Measurements from ENCODE around the gene CCDC146. TPM values are rescaled to one million over a fixed set of nuclear protein-coding genes. Genes with fewer than 3 reads are reported as not detected.
"Not testable (repeated sequence)": the region's sequence is repeated elsewhere in the genome, so short reads cannot be mapped to it uniquely, and the experiment has no call there.

Gene CCDC146, protein sequence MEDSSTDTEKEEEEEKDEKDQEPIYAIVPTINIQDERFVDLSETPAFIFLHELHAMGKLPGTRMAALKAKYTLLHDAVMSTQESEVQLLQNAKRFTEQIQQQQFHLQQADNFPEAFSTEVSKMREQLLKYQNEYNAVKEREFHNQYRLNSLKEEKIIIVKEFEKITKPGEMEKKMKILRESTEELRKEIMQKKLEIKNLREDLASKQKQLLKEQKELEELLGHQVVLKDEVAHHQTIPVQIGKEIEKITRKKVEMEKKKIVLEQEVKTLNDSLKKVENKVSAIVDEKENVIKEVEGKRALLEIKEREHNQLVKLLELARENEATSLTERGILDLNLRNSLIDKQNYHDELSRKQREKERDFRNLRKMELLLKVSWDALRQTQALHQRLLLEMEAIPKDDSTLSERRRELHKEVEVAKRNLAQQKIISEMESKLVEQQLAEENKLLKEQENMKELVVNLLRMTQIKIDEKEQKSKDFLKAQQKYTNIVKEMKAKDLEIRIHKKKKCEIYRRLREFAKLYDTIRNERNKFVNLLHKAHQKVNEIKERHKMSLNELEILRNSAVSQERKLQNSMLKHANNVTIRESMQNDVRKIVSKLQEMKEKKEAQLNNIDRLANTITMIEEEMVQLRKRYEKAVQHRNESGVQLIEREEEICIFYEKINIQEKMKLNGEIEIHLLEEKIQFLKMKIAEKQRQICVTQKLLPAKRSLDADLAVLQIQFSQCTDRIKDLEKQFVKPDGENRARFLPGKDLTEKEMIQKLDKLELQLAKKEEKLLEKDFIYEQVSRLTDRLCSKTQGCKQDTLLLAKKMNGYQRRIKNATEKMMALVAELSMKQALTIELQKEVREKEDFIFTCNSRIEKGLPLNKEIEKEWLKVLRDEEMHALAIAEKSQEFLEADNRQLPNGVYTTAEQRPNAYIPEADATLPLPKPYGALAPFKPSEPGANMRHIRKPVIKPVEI
- 1.9 TPM for total RNA-seq

- DNase-seq (ENCODE audit: low read depth in 2 of 3, low spot score in 2 of 3) = peak; percentile 80 to 99 (median 98)
Observed at GRCh38 chr7:77121860-77122681, at the start of gene CCDC146. CCDC146 (plus strand) TSS chr7:77122615; CDS start chr7:77167669, 45,054 bp downstream.

GRCh38 chr7:77074786-77075396, 47.5 kb upstream of the CCDC146 start:
- not testable (repeated sequence) for DNase-seq (ENCODE audit: low read depth in 2 of 3, low spot score in 2 of 3)

DNA sequence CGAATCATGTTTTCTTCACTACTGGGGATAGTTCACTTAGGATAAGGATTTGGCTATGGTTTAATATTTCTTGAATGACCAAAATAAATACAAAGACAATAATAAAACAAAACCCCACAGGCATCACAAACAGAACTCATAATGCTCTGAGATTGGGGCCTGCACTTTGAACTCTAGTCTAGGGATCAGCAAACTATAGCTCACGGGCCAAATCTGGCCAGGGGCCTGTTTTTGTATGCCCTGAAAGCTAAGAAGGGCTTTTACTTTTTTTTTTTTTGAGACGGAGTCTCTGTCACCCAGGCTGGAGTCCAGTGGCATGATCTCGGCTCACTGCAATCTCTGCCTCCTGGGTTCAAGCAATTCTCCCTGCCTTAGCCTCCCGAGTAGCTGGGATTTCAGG, 45.4 kb upstream of the CCDC146 start:
- DNase-seq (ENCODE audit: low read depth in 2 of 3, low spot score in 2 of 3) = not testable (repeated sequence)

DNA sequence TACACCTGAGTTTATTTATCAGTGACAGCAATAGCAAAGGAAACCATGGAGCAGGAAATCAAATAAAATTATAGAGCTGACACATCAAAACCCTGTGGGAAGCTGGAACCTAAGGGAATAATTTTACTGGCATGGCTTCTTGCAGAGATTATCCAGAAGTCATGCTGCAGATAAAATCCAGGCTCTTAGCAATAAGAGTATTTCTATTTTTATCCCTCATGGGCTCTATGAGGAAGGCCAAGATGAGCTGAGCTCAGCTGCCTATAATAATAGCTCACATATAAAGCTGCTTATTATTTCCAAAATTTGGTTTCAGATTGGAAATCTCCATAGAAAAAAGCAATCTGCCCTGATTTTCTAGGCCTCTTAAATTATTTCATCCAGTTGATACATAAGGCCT, 43.3 kb upstream of the CCDC146 start:
- DNase-seq (ENCODE audit: low read depth in 2 of 3, low spot score in 2 of 3) = not testable (repeated sequence)

GRCh38 chr7:77079624-77080023, 42.8 kb upstream of the CCDC146 start:
- DNase-seq (ENCODE audit: low read depth in 2 of 3, low spot score in 2 of 3) = not testable (repeated sequence)

- DNase-seq (ENCODE audit: low read depth in 2 of 3, low spot score in 2 of 3) = not testable (repeated sequence)
Observed at GRCh38 chr7:77080236-77080635, 42.2 kb upstream of the CCDC146 start.

DNA sequence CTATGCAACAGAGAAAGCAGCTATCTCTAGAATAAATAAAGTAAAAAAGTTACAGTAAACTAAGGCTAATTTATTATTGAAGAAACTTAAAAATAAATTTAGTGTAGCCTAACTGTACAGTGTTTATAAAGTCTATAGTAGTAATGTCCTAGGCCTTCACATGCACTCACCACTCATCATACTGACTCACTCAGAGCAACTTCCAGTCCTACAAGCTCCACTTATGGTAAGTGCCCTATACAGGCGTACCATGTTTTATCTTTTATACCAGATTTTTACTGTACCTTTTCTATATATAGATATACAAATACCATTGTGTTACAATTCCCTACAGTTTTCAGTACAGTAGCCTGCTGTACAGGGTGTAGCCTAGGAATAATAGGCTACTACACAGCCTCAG, 40.2 kb upstream of the CCDC146 start:
- not testable (repeated sequence) for DNase-seq (ENCODE audit: low read depth in 2 of 3, low spot score in 2 of 3)

- not testable (repeated sequence) for DNase-seq (ENCODE audit: low read depth in 2 of 3, low spot score in 2 of 3)
Observed at GRCh38 chr7:77092301-77092700, 30.1 kb upstream of the CCDC146 start.

- peak in 1 of 3 donors; percentile 9 for DNase-seq (ENCODE audit: low read depth in 2 of 3, low spot score in 2 of 3)
Observed at GRCh38 chr7:77100501-77100900, 21.9 kb upstream of the CCDC146 start.

- not testable (repeated sequence) for DNase-seq (ENCODE audit: low read depth in 2 of 3, low spot score in 2 of 3)
Observed at GRCh38 chr7:77101187-77101586, 21.2 kb upstream of the CCDC146 start.

GRCh38 chr7:77102671-77103070, 19.7 kb upstream of the CCDC146 start:
- not testable (repeated sequence) for DNase-seq (ENCODE audit: low read depth in 2 of 3, low spot score in 2 of 3)

GRCh38 chr7:77105904-77106303, 16.5 kb upstream of the CCDC146 start:
- not testable (repeated sequence) for DNase-seq (ENCODE audit: low read depth in 2 of 3, low spot score in 2 of 3)

- DNase-seq (ENCODE audit: low read depth in 2 of 3, low spot score in 2 of 3) = not testable (repeated sequence)
Observed at GRCh38 chr7:77107659-77108058, 14.8 kb upstream of the CCDC146 start.

- not testable (repeated sequence) for DNase-seq (ENCODE audit: low read depth in 2 of 3, low spot score in 2 of 3)
Observed at GRCh38 chr7:77108362-77108761, 14.1 kb upstream of the CCDC146 start.

DNA sequence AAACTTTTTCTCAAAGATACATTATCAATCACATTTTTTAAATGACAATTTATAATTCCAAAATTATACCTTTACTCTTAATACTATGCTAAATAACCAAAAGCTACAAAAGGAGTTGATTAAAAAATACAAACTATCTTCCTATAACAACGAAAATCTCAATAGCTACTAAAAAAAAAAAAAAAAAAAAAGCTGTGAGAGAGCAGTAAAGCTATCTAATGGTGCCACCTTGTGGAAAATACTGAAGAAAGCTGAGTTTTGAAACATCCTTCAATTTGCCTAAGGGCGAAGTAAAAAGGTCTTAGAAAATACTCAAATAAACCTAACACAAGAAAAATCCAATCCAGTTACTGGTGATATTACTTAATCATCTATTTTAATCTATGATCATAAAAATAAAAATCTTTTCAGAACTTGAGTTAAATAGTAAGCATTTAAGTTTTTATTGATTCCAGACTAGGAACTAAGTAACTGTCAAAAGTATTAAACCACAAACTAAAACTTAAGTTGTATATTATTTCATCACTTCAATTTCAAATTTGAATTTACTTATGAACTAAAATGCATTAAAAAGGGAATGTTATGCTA, 9.6 kb upstream of the CCDC146 start:
- DNase-seq (ENCODE audit: low read depth in 2 of 3, low spot score in 2 of 3) = peak in 1 of 3 donors; percentile 33

GRCh38 chr7:77125486-77125885, 3.1 kb downstream of the CCDC146 start:
- peak in 1 of 3 donors; percentile 52 for DNase-seq (ENCODE audit: low read depth in 2 of 3, low spot score in 2 of 3)

DNA sequence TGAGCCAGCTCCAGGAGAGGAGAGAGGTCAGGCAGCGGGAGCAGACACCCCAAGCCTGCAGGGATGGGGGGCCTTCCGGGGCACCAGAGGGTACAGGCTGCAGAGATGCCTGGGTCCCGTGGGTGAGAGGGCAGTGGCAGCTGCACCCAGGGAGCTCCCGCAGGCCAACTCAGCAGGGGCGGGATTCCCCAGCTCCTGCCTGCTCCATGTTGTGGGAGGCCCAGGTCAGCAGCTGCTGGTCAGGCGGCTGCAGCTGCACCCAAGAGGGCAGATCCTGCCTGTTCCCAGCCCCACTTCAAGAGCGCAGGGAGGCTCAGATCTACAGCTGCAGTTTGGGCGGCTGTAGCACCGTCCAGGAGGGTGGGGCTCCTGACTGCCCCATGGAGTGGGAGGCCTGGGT, 4.6 kb downstream of the CCDC146 start:
- not testable (repeated sequence) for DNase-seq (ENCODE audit: low read depth in 2 of 3, low spot score in 2 of 3)

DNA sequence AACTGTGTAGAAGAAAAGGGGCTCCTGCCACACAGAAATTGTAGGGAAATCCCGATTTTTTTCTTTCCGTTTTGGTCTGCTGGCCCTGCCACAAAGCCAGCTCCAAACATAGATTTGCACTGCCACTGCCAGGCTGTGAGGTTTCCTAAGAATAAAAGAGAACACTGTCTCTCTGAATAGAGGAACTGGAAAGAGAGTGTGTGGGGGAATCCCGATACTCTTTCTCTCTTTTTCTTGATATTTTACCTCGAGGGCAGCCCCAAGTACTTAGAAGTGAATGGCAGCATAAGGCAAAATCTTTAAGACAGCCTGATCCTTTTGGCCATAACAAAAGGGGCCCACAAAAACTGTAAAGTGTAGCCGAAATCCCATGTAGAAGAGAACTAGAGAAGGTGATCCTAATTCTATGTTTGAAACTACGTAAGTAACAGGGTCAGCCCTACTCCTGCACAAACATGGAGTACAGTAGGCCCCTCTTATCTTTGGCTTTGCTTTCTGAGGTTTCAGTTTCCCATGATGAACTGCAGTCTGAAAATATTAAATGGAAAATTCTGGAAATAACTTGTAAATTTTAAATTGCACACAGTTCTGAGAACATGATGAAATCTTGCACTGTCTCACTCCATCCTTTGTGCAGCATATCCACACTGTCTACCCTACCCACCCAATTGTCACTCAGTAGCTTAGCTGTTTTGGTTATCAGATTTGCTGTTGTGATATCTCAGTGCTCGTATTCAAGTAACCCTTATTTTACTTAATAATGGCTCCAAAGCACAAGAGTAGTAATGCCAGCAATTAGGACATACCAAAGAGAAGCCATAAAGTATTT, 6.4 kb downstream of the CCDC146 start:
- DNase-seq (ENCODE audit: low read depth in 2 of 3, low spot score in 2 of 3) = peak in 2 of 3 donors; percentile 14 to 46

- not testable (repeated sequence) for DNase-seq (ENCODE audit: low read depth in 2 of 3, low spot score in 2 of 3)
Observed at GRCh38 chr7:77131781-77132180, 9.4 kb downstream of the CCDC146 start.
